IPS DF 4.7 (cell line): ENCODE measurements around the gene IL6ST.
"Not testable (repeated sequence)": the region's sequence is repeated elsewhere in the genome, so short reads cannot be mapped to it uniquely, and the experiment has no call there.

Experiments used
- DNase-seq: peaks from one replicate; pipeline ENCODE4 v3.0.0-alpha.2; 2013; ENCODE audit warnings: low spot score; ENCODE audit errors: extremely low read depth

The IL6ST gene

GRCh38 chr5:56004874-56005273 lies 10.1 kb upstream of the IL6ST start:
- no peak for DNase-seq

GRCh38 chr5:56003679-56004078 lies 8.9 kb upstream of the IL6ST start:
- no peak for DNase-seq

- DNase-seq: no peak
These were observed 8.4 kb upstream of the IL6ST start for GRCh38 chr5:56003179-56003578.

DNA sequence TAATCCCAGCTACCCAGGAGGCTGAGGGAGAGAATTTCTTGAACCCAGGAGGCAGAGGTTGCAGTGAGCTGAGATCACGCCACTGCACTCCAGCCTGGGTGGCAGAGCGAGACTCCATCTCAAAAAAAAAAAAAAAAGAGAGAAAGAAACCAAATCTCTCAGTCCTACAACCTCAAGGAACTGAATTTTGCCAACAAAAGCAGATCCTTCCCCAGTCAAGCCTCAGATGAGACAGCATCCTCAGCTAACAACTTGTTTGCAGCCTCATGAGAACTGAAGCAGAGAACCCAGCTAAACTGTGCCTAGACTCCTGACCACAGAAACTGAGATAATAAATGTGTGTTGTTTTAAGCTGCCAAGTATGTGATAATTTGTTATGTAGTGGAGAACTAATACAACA lies 7.5 kb upstream of the IL6ST start:
- DNase-seq: no peak

GRCh38 chr5:56000221-56000620 lies 5.5 kb upstream of the IL6ST start:
- DNase-seq: not testable (repeated sequence)

- no peak for DNase-seq
These were observed 4.2 kb upstream of the IL6ST start for GRCh38 chr5:55998966-55999365.

- DNase-seq: no peak
These were observed 3.1 kb upstream of the IL6ST start for GRCh38 chr5:55997742-55998351.

DNA sequence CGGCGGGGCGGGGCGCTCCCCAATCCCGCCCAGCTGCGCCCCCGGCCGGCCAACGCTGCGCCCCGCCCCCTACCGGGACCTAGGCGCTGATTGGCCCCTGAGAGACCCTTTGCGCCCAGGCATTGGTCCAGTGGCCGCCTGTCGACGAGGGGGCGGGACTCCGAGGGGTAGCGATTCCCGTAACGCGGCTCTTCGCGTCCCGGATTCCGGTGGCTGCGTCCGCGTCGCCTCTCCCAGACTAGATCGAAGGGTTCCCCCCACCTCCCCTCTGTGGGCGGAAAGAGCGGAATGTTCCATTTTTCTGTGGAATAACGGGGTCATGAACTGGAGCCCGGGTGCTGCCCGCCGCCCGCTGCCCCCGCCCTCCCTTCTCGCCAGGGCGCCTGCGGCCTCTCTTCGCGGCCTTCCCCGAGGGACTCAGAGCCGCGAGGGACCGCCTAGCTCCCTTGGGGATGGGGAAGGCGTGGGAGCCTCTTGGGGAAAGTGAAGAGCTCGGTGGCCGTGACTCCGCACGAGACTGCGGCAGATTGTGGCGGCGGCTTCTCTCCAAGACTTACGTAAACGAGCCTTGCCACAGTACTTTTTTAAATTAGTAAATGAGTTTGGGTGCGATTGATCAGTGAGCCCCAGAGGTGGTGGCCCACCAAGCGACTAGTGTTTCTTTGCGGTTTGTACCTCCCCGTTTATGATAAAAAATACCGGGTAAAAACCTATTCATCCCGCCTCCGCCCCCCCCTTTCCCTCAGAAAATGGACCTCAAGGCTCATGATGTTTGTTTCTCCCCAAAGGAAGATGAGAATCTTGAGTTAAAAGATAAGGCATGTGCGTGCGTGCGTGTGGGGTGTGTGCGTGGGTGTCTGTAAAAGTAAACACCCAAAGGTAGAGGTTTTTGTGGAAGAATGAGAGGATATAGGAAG lies 493 bp upstream of the IL6ST start:
- peak; percentile 56 for DNase-seq

DNA sequence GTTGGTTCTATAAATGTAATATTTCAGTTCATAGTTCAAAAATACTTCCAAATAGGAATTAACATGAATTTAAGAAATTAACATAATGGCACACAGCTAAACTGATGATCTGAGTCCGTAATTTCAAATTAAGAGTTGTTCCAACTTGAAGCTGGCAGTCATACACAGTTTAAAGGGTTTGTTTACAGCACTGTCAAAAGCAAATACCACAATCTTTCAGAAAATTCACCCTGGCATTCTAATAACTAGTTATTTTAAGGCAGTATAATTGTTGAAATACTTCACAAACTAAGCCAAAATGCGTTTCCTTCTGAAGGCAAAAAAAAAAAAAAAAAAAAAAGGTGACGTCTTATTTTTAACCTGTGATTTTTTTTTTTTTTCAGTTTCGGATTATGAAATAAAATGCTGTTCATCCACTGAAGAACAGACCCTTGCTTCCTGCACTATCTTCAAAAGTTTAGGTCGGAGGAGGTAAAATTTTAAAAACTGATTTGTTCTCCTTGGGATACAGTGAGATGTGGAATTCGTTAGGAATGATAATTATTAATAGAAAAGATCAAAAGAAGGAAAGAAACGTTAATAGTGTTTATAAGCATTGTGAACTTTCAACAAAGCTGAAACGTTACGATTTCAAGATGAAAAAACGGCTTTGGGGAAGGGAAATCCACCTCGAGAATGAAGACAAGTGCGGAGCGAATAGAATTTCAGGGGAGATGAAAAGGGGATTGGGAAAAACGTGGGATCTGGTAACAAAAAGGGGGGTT lies 850 bp downstream of the IL6ST start:
- no peak for DNase-seq

GRCh38 chr5:55993013-55993412 lies 1.8 kb downstream of the IL6ST start:
- no peak for DNase-seq

GRCh38 chr5:55991768-55992486 lies 2.8 kb downstream of the IL6ST start:
- DNase-seq: no peak

DNA sequence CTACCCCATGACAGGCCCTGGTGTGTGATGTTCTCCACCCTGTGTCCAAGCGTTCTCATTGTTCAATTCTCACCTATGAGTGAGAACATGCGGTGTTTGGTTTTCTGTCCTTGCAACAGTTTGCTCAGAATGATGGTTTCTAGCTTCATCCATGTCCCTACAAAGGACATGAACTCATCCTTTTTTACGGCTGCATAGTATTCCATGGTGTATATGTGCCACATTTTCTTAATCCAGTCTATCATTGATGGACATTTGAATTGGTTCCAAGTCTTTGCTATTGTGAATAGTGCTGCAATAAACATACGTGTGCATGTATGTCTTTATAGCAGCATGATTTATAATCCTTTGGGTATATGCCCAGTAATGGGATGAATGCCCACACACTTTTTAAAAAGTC lies 3.9 kb downstream of the IL6ST start:
- not testable (repeated sequence) for DNase-seq

GRCh38 chr5:55989860-55990259 lies 4.9 kb downstream of the IL6ST start:
- no peak for DNase-seq

DNA sequence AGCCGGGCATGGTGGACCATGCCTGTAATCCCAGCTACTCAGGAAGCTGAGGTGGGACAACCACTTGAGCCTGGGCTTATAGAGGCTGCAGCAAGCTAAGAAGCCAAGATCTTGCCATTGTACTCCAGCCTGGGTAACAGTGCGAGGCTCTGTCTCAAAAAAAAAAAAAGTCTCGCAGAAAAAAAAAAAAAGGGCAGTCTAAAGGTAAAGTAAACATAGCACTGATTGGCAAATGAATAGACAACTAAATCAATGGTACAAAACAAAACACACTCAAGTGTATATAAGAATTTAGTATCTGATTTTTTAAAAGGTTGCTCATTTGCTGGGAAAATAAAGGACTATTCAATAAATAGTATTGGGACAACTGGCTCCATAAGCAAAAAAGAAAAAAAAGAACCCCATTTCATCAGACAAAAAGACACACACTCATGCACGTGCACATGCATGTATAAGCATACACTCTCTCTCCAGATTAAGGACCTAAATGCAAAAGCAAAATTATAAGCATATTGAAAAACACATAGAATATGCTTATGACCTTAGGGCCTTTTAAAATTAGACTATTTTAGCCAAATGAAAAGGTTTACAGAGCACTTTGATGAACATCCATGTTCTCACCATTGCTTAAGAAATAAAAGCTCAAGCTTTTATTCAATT lies 5.7 kb downstream of the IL6ST start:
- no peak for DNase-seq

GRCh38 chr5:55988428-55988827 lies 6.3 kb downstream of the IL6ST start:
- not testable (repeated sequence) for DNase-seq

DNA sequence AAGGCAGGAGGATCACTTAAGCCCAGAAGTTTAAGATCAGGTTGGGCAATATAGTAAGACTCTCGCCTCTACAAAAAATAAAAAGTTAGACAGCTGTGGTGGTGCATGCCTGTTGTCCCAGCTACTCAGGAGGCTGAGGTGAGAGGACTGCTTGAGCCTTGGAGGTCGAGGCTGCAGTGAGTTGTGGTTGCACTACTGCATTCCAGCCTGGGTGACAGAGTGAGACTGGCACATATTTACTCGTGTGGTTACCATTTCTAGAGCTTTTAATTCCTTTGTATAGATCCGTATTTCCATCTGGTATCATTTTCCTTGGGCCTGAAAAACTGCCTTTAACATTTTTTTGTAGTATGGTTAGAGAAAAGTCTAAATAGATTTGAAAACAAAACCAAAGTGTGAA lies 7.8 kb downstream of the IL6ST start:
- no peak for DNase-seq

- DNase-seq: no peak
These were observed 9.6 kb downstream of the IL6ST start for GRCh38 chr5:55985181-55985580.

DNA sequence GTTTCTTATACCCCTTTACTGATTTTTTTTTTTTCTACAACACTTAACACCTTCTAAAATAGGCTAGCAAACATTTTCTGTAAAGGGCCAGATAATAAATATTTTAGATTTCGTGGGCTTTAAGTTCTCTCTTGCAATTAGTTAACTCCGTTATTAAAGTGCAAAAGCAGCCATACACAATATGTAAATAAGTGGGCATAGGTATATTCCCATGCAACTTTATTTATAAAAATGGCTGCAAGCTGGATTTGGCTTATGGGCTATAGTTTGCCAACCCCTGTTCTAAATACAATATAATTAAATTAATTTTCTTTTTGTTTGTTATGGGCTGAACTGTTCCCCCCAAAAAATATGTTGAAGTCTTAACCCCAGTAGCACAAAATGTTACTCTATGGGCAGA lies 10.8 kb downstream of the IL6ST start:
- no peak for DNase-seq

- DNase-seq: no peak
These were observed 11.8 kb downstream of the IL6ST start for GRCh38 chr5:55982957-55983381.

DNA sequence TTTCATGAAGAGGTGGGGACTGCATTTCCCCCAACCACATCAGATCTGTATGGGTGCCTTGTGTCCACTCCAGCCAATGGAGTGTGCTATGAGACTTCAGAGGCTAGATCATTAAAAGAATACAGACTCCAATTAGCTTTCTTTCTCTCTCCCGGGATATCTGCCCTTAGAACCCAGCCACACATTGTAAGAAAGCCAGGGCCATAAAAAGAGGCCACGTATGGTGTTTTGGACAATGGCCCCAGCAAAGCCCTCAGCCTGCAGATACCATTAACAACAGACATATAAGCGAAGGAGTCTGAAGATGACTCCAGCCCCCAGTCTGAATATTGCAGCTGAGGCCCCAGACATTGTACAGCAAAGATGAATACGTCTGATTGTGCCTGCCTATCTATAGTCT lies 21.5 kb downstream of the IL6ST start:
- no peak for DNase-seq

DNA sequence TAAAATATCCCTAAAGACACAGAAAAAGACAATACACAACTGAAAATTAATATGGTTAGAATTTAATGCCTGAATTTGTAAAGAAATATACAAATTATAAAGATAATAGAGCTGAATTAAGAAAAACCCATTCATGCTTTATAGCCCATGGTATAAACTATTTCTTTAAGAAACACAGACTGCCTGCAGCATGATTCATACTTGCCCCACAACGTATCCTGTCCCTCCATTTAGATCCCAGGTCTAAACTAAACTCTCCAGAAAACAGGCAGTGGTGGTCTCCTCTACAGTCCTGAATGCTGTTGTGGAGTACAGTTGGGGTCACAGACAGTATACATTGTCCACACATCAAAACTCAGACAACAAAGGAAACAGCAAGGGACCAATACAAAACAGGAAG lies 24.8 kb downstream of the IL6ST start:
- no peak for DNase-seq
